22Rv1 (cell line): Measurements from ENCODE around the gene RRP1B.

Experiments
- ZFX ChIP-seq: fragments of 450-650 bp; IDR thresholded peaks from 2 replicates; pipeline ENCODE4 v1.6.1; 2017; ENCODE audit warnings: antibody characterized with exemption, borderline replicate concordance
- TF ChIP-seq, protein P1 (sequence below): fragments of 450-650 bp; IDR thresholded peaks from 2 replicates; pipeline ENCODE4 v1.5.1; 2017; ENCODE audit warnings: mild to moderate bottlenecking

DNA sequence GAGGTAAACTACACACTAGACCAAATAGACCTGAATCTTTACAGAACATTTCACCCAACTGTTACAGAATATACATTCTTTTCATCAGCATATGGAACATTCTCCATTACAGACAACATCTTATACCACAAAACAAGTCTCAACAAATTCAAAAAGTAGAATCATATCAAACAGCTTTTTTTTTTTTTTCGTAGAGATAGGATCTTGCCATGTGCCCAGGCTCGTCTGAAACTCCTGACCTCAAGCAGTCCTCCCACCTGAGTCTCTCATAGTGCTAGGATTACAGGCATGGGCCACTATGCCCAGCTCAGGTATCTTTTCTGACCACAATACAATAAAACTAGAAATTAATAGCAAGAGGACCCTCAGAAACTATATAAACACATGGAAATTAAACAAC, 36.6 kb upstream of the RRP1B start:
- TF ChIP-seq, protein P1, sequence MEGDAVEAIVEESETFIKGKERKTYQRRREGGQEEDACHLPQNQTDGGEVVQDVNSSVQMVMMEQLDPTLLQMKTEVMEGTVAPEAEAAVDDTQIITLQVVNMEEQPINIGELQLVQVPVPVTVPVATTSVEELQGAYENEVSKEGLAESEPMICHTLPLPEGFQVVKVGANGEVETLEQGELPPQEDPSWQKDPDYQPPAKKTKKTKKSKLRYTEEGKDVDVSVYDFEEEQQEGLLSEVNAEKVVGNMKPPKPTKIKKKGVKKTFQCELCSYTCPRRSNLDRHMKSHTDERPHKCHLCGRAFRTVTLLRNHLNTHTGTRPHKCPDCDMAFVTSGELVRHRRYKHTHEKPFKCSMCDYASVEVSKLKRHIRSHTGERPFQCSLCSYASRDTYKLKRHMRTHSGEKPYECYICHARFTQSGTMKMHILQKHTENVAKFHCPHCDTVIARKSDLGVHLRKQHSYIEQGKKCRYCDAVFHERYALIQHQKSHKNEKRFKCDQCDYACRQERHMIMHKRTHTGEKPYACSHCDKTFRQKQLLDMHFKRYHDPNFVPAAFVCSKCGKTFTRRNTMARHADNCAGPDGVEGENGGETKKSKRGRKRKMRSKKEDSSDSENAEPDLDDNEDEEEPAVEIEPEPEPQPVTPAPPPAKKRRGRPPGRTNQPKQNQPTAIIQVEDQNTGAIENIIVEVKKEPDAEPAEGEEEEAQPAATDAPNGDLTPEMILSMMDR, result no peak
- no peak for TF ChIP-seq ZFX
